B cell (primary cell): ENCODE data around the gene AGAP1.

Experiments used
- CTCF ChIP-seq: fragments of 200-600 bp; IDR thresholded peaks from one replicate; pipeline ENCODE4 v1.8.0; 2022; ENCODE audit warnings: antibody characterized with exemption, mild to moderate bottlenecking
- EZH2 ChIP-seq: IDR thresholded peaks from 2 replicates; pipeline ENCODE4 v1.6.1; 2012; ENCODE audit warnings: borderline replicate concordance, low read depth, mild to moderate bottlenecking, moderate library complexity, low read length; ENCODE audit not compliant: insufficient read depth, poor library complexity, severe bottlenecking

GRCh38 chr2:235716875-235717496 lies 223.1 kb downstream of the AGAP1 start:
- no peak for TF ChIP-seq CTCF
- TF ChIP-seq EZH2: no peak
